ENCODE measurements around the gene TTC22.
"Not testable (repeated sequence)": the region's sequence is repeated elsewhere in the genome, so short reads cannot be mapped to it uniquely, and the experiment has no call there.

Gene TTC22

DNA sequence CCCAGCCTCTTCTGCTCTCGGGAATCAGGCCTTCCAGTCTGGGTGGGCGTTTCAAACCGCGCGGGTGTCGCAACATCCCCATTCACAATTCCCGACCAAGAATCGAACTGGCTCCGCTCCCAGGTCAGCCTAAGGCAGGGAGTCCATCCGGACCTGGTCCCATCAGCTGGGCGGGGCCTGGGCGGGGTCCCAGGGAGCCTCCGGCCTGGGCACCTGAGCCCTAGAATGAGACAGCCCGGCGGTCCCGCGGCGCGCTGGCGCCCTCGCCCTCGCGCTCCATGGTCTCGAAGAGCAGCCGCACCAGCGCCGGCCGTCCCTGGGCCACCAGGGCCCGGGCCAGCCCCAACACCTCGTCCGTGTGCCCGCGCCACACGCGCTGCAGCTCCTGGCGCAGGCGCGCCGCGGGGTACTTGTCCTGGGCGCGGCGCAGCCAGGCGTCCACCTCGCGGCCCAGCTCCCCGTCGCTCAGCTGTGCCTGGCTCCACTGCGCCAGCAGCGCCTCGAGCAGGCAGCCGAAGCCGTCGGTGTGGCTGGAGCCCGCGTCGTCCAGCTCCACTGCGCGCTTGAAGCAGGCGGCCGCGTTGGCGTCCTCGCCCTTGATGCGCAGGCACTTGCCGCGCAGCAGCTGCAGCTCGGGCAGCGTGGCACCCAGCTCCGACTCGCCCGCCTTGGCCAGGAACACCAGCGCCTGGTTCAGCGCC lies 19.9 kb downstream of the TTC22 start:
- no peak for DNase-seq

- no peak for DNase-seq
Observed at GRCh38 chr1:54777431-54777830, 23.7 kb downstream of the TTC22 start.

GRCh38 chr1:54777011-54777410 lies 24.1 kb downstream of the TTC22 start:
- DNase-seq = no peak

DNA sequence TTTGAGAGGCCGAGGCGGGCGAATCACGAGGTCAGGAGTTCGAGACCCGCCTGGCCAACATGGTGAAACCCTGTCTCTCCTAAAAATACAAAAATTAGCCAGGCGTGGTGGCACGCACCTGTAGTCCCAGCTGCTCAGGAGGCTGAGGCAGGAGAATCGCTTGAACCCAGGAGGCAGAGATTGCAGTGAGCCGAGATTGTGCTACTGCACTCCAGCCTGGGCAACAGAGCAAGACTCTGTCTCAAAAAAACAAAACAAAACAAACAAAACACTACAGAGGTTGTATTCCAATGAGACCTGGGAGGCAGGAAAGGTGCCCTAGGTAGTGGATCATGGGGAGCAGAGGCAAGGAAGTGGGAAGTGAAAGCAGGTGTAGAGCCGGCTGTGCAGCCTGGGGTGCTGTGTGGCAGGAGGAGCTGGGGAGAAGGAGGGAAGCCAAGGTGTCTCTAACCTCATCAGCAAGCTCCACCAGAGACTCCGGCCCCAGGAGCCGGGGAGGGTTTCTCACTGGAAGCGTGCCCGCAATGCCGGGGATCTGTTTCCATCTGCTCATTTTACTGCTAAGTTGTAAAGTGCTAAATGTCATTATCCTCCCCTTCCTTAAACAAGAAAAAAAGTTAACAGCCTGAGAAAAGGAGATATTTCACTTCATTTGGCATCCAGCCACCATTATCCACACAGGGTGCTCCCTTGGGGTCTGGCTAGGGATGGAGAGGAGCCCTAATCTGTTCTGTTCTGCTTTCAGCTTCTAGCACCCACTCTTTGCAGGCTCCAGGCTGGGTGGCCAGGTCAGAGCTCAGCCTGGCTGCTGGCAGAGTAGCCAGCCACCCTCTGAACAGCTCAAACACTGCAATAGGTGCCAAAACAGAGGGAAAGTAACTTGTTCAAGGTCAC lies 25.0 kb downstream of the TTC22 start:
- not testable (repeated sequence) for DNase-seq

DNA sequence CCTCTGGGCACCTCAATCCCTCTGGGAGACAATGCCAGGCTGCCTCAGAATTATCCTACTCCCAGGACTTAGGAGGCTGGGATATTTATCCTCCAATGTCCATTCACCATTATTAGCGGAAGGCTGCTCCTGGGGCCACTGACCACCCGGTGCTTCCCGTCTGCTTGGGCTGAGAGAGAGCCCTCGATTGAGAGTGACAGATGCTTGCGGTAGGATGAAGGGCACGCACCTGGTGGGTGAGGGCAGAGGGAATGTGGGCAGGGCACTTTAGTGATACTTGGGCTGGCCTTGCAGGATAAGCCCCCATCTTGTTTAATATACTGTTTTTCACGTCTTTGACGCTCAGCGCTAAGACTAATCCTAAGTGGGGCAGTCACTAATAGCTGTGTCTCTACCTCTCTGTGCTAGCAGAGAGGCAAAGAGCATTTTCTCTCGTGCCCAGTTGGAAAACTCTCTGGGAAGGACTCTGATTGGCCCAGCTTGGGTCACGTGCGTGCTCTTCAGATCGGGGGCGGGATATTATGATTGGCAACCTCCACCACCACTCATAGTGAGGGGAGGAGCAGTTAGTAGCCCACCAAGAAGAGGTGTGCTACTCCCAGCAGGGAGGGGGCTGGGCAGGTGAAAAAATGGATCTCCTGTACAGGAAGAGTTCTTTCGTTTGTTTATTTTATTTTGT lies 26.2 kb downstream of the TTC22 start:
- no peak for DNase-seq

DNA sequence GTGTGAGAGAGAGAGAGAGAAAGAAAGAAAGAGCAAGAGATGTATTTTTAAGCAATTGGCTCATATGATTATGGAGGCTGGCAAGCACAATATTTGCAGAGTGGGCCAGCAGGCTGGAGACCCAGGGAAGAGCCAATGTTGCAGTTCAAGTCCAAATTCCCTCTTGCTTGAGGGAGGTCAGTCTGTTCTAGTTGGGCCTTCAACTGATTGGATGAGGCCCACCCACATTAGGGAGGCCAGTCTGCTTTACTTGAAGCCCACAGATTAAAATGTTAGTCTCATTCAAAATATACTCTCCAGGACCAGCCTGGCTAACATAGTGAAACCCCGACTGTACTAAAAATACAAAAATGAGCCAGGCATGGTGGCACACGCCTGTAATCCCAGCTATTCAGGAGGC lies 28.2 kb downstream of the TTC22 start:
- DNase-seq = no peak

DNA sequence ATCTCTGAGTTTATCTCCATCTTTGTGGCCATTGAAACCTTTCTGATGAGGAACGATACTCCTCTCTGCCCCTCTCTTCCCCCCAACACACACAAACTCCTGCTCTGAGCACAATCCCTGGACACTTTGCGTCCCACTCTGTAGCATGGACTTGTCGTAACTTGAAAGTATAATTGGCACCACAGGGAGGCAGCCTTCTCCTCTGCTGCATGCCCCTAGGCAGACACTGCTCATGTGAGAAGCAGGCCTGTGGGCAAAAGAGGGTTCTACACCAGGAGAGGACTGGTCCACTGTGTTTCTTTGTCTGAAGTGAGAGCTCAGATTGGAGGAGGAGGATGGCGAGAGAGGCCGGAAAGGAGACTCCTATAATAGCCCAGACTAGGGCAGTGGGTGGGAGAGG lies 33.0 kb downstream of the TTC22 start:
- DNase-seq = no peak

DNA sequence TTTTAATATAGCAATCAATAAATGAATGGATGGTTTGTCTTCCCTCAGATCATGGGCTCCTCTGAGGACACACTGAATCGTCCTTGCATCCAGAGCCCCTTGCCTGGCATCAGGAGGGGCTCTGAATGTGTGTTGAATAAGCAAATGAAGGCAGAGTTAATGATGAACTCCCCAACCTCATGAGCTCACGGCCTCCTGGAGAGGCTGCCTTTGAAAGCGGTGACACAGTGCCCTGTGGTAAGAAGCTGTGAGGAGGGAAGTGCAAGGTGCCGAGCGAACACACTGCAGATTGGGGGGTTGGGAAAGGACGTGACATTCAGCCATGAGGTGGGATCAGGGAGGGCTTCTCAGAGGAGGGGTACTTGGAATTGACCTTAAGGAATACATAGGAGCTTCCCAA lies 33.6 kb downstream of the TTC22 start:
- no peak for DNase-seq

DNA sequence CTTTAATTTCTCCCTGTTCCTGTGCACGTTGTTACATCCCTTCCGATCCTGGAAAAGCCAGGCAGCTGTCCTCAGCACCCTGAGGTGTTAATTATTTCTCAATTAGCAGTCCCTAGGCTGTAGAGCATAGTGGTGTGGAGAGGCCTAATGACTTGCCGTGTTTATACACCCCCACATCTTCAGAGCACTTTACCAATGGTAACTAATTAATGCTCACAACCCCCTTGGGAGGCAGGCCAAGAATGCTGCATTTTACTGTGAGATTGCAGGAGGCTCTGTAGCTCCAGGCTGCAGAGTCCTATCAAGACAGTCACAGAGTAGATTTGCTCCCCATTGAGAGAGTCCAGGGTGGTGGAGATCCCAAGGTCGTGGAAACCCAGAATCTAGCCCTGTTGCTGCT lies 34.4 kb downstream of the TTC22 start:
- DNase-seq = peak; percentile 36

DNA sequence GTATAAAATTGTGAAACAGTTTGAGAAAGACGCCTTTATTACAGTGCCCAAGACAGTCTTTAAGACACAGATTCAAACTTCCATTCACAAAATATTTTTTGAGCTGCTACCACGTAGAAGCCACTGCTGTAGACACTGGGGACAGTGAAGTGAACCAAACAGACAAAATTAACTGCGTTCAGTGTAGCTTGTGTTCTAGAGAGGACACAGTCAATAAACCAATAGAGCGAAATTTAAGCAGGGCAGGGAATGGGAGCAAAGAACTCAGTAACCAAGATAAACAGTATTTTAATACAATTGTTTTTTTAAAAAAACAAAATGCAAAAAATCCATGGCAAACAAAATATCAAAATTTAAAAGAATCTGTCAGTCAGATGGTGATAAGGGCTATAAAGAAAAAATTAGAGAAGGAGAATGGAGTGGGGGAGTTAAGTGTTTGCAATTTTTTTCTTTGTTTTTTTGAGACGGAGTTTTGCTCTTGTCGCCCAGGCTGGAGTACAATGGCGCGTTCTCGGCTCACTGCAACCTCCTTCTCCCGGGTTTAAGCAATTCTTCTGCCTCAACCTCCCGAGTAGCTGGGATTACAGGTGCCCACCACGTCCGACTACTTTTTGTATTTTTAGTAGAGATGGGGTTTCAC lies 36.1 kb downstream of the TTC22 start:
- DNase-seq = no peak

GRCh38 chr1:54764133-54764921 lies 36.8 kb downstream of the TTC22 start, which contains the start of gene PARS2:
Gene PARS2 (minus strand): TSS chr1:54764523. CDS start chr1:54759161, 5,362 bp downstream.
- DNase-seq = peak; percentile 95

DNA sequence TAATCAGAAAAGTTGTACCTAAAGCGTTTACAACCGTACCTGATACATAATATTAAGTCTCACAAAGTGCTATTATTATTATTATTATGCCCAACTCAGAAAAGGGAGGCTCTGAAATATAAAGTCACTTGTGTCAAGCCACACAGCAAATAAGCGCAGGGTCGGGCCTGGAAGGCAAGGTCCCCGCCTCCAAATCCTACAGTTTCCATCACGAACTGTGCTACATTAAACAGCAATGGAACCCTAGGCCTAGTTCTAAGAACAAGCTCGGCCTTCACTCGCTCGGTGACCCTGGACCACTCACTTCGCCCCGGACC lies 37.3 kb downstream of the TTC22 start:
- DNase-seq = no peak

DNA sequence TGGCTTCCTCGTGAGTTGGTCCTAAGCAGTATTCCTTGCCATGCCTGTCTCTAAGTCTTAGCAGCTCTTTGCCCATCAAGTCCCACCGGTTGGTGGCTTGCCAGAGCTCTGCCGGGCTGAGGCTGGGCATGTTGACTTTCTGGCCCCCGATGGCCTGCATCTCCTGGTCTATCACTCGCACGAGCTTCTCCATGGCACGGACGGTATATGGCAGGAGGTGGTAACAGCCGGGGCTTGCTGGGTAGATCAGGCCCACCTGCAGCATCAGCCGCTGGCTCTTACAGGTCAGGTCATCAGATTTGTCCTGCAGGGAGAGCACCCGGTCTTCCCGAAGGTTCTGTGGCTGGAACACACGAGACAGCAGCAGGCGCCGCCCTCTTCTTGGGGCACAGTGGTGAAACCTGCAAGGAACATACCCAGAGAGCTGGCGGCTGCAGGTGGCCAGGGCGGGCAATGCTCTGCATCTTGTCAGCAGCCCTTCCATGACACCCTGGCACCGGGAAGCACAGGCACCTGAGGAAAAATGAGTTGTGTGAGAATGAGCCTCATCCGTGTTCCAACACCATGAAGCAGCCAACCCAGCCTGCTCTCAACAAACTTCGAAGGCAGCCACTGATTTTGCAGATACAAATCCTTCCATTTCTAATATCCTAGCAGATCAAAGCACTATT lies 42.3 kb downstream of the TTC22 start:
- no peak for DNase-seq

- DNase-seq = no peak
Observed at GRCh38 chr1:54757833-54758232, 43.3 kb downstream of the TTC22 start.

DNA sequence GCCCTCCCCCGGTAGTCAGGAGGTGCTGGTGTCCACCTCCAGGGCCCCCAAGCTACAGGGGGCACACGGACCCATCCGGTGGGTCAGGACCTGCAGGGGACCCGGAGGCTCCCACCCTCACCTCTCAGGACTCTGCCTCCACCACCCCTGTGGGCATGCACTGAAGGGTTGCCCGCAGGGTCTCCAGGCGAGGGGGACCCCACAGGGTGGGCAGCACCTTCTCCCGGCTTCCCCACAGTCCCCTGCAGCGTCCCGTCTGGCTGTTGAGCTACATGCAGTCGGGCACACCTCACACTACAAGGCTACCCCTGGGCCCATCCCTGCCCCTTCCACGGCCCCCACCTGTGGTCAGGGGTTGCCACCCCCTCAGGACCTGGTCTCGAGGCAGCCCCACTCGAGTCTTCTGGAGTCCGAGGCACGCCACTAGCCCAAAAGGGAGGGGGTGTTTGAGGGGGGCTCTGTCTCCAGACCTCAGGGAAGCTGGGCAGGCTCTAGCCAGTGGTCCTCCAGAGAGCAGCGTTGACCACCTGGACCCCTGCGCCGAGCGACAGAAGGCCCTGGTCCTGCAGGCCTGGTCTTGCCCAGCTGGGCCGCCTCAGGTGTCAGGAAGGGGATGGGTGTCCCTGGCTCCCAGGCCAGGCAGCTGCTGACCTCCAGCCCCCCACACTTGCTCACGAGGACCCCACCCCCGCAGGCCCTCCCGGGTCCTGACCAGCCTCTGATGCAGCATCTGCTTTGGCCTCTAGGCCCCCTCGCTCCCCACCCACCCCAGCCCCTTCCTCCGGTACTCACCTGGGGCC lies 46.4 kb downstream of the TTC22 start:
- no peak for DNase-seq

DNA sequence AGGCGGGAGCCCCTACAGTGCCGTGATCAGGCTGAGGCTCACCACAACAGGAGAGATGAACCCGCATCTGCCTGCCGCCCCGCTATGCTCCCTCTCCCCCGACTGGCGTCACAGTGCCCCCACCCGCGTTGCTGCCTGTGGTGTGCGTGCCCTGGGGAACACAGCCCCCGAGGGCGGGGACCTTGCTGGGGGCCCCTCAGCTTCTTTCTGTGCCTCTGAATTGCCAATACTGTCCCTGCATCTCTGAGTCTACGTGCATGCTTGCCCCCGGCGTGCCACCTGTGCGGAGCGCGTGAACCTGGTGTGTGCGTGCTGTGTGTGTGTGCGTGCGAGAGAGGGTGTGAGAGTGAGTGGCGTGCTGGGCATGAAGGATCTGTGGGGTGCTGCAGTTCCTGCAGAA lies 47.1 kb downstream of the TTC22 start:
- no peak for DNase-seq

GRCh38 chr1:54751426-54751825 lies 49.7 kb downstream of the TTC22 start:
- no peak for DNase-seq

DNA sequence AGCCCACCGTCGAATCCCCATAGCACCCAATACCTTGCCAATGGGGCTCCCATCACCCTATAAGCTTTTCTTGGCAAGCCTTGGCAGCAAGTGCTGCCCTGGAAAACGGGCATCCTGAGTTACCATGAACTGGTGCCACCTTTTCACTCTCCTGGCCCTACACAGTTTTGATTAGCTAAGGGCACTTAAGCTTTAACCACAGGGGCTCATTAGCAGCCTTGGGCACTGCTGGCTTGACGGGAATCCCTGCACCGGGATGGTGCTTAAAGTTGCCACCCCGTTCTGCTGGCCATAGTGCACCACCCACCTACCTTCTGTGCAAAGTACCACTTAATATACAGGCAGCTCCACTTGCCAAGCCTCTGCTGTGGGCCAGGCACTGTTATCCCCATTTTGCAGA lies 50.5 kb downstream of the TTC22 start:
- no peak for DNase-seq

- DNase-seq = no peak
Observed at GRCh38 chr1:54748094-54748835, 52.9 kb downstream of the TTC22 start.

GRCh38 chr1:54745864-54746263 lies 55.3 kb downstream of the TTC22 start:
- DNase-seq = no peak

Measured in NCI-H1417 treated with DMSO at 0.1 percent for 48 hours (cell line).